ENCODE results near the gene GZF1. TPM values are rescaled to one million over a fixed set of nuclear protein-coding genes. Genes with fewer than 3 reads are reported as not detected.

Gene GZF1
- total RNA-seq, 1 donor from 2014 or later = 16.3 TPM

DNA sequence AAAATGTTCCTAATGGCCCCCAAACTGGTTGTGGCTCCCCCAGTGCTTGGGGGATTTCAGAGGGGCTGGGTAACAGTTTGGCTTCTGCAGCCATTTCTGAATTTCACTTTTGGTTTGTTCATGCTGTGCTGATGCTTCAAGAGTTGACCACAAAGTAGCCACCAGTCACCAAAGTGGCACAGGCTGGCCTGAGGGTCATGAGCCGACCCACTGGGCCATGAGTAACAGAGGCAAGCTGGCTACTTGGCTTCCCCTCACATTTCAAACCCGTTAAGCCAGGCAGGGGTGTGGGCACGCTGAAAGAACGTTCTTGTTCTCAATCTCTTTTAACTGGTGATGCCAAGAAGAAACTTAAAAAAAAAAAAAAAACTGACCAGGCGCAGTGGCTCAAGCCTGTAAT lies 26.5 kb upstream of the GZF1 start:
- no peak overlapping the region for H3K4me3 Mint-ChIP-seq (ENCODE audit: unreplicated experiment)
- no peaks in the 10 kb centered on the region for H4K20me1 ChIP-seq (ENCODE audit: insufficient read depth, low read length)
- H3K36me3 Mint-ChIP-seq (ENCODE audit: low read depth, unreplicated experiment) = peaks cover 2% of the 10 kb centered on the region
- H3K36me3 ChIP-seq (ENCODE audit: insufficient read depth, low read length) = no peaks in the 10 kb centered on the region
- H3K9me3 ChIP-seq (ENCODE audit: insufficient read depth, low read depth, low read length) = no peaks in the 10 kb centered on the region
- peaks cover 2% of the 10 kb centered on the region for H3K4me1 Mint-ChIP-seq (ENCODE audit: low read depth, unreplicated experiment)
- no peak overlapping the region for H3K27ac Mint-ChIP-seq (ENCODE audit: unreplicated experiment)
- TF ChIP-seq EZH2 (IDR thresholded peaks at IDR 0.05; ENCODE audit: insufficient read depth, low read length) = no peak
- TF ChIP-seq, protein P1, sequence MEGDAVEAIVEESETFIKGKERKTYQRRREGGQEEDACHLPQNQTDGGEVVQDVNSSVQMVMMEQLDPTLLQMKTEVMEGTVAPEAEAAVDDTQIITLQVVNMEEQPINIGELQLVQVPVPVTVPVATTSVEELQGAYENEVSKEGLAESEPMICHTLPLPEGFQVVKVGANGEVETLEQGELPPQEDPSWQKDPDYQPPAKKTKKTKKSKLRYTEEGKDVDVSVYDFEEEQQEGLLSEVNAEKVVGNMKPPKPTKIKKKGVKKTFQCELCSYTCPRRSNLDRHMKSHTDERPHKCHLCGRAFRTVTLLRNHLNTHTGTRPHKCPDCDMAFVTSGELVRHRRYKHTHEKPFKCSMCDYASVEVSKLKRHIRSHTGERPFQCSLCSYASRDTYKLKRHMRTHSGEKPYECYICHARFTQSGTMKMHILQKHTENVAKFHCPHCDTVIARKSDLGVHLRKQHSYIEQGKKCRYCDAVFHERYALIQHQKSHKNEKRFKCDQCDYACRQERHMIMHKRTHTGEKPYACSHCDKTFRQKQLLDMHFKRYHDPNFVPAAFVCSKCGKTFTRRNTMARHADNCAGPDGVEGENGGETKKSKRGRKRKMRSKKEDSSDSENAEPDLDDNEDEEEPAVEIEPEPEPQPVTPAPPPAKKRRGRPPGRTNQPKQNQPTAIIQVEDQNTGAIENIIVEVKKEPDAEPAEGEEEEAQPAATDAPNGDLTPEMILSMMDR (IDR thresholded peaks at IDR 0.05; ENCODE audit: insufficient read depth, low read depth, low read length) = no peak
- H3K27me3 Mint-ChIP-seq (ENCODE audit: low read depth, unreplicated experiment) = peaks cover 7% of the 10 kb centered on the region
- H3K4me1 ChIP-seq (ENCODE audit: insufficient read depth, low read length) = no peaks in the 10 kb centered on the region
- H3K9ac ChIP-seq (ENCODE audit: low read length) = no peak overlapping the region
- H3K27me3 ChIP-seq (ENCODE audit: insufficient read depth, low read length) = no peaks in the 10 kb centered on the region
- no peaks in the 10 kb centered on the region for H3K79me2 ChIP-seq (ENCODE audit: insufficient read depth, low read length)
- no peak overlapping the region for H3K4me3 ChIP-seq (ENCODE audit: insufficient read depth, low read depth, low read length)
- H3K27ac ChIP-seq (ENCODE audit: low read depth, low read length) = no peak overlapping the region
- FAIRE-seq = no peak
- no peak for DNase-seq (ENCODE audit: low read depth)
- no peak overlapping the region for H2AFZ ChIP-seq (ENCODE audit: low read depth, low read length)
- peaks cover 2% of the 10 kb centered on the region for H3K9me3 Mint-ChIP-seq (ENCODE audit: unreplicated experiment)
- no peak overlapping the region for H3K4me2 ChIP-seq (ENCODE audit: low read length)

DNA sequence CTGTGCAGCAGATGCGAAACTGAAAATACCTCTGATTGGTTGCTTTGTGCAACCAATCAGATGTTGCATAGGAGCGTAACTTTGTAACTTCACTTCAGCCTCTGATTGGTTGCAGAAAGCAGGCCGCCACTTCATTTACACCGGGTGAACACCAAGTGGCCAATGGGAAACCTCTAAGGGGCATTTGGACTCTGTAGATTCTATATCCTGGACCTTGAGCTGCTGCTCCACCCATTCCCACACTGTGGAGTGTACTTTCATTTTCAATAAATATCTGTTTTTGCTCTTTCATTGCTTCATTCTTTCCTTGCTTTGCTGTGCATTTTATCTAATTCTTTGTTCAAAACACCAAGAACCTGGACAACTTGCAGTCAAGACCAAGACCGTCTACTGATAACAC lies 25.5 kb upstream of the GZF1 start:
- no peaks in the 10 kb centered on the region for H3K4me1 ChIP-seq (ENCODE audit: insufficient read depth, low read length)
- no peaks in the 10 kb centered on the region for H3K9me3 ChIP-seq (ENCODE audit: insufficient read depth, low read depth, low read length)
- no peak for TF ChIP-seq EZH2 (IDR thresholded peaks at IDR 0.05; ENCODE audit: insufficient read depth, low read length)
- TF ChIP-seq, protein P1 (IDR thresholded peaks at IDR 0.05; ENCODE audit: insufficient read depth, low read depth, low read length) = no peak
- Mint-ChIP-seq H3K36me3 (ENCODE audit: low read depth, unreplicated experiment) (peaks cover 2% of the 10 kb centered on the region), H3K27me3 (ENCODE audit: low read depth, unreplicated experiment) (peaks cover 7% of the 10 kb centered on the region), H3K4me1 (ENCODE audit: low read depth, unreplicated experiment) (no peaks in the 10 kb centered on the region), H3K4me3 (ENCODE audit: unreplicated experiment) (no peak overlapping the region), H3K27ac (ENCODE audit: unreplicated experiment) (no peak overlapping the region), H3K9me3 (ENCODE audit: unreplicated experiment) (peaks cover 2% of the 10 kb centered on the region)
- no peaks in the 10 kb centered on the region for H3K79me2 ChIP-seq (ENCODE audit: insufficient read depth, low read length)
- FAIRE-seq (no peak), DNase-seq (ENCODE audit: low read depth) (no peak)
- H3K4me2 ChIP-seq (ENCODE audit: low read length) = no peak overlapping the region
- H2AFZ ChIP-seq (ENCODE audit: low read depth, low read length) = no peak overlapping the region
- H3K4me3 ChIP-seq (ENCODE audit: insufficient read depth, low read depth, low read length) = no peak overlapping the region
- no peaks in the 10 kb centered on the region for H4K20me1 ChIP-seq (ENCODE audit: insufficient read depth, low read length)
- no peaks in the 10 kb centered on the region for H3K36me3 ChIP-seq (ENCODE audit: insufficient read depth, low read length)
- no peak overlapping the region for H3K27ac ChIP-seq (ENCODE audit: low read depth, low read length)
- H3K9ac ChIP-seq (ENCODE audit: low read length) = no peak overlapping the region
- no peaks in the 10 kb centered on the region for H3K27me3 ChIP-seq (ENCODE audit: insufficient read depth, low read length)

DNA sequence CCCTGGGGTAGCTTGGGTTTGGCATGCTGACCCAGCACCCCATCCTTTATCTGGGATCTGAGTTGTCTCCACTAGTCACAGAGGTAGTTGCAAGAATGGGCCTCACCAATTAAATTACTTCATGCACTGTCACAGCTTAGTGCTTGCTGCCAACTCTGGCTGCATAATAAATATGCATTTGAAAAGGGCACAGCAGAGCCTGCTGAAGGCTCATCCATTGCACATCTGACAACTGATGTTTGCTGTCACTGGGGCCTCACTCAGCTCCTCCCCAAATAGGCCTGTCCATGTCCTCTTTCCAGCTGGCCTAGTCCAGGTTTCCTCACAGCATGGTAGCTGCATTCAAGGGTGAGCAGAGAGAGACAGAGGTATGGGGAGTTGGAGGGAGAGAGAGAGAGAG lies 24.7 kb upstream of the GZF1 start:
- H3K27ac ChIP-seq (ENCODE audit: low read depth, low read length) = no peak overlapping the region
- DNase-seq (ENCODE audit: low read depth) (no peak), FAIRE-seq (no peak)
- TF ChIP-seq EZH2 (IDR thresholded peaks at IDR 0.05; ENCODE audit: insufficient read depth, low read length) = no peak
- H3K36me3 Mint-ChIP-seq (ENCODE audit: low read depth, unreplicated experiment) = peaks cover 2% of the 10 kb centered on the region
- peaks cover 7% of the 10 kb centered on the region for H3K27me3 Mint-ChIP-seq (ENCODE audit: low read depth, unreplicated experiment)
- H4K20me1 ChIP-seq (ENCODE audit: insufficient read depth, low read length) = no peaks in the 10 kb centered on the region
- H3K27me3 ChIP-seq (ENCODE audit: insufficient read depth, low read length) = no peaks in the 10 kb centered on the region
- peaks cover 3% of the 10 kb centered on the region for H3K4me1 Mint-ChIP-seq (ENCODE audit: low read depth, unreplicated experiment)
- no peaks in the 10 kb centered on the region for H3K36me3 ChIP-seq (ENCODE audit: insufficient read depth, low read length)
- no peaks in the 10 kb centered on the region for H3K9me3 ChIP-seq (ENCODE audit: insufficient read depth, low read depth, low read length)
- no peak overlapping the region for H3K4me2 ChIP-seq (ENCODE audit: low read length)
- no peak overlapping the region for H3K27ac Mint-ChIP-seq (ENCODE audit: unreplicated experiment)
- no peak overlapping the region for H3K4me3 Mint-ChIP-seq (ENCODE audit: unreplicated experiment)
- no peak overlapping the region for H3K4me3 ChIP-seq (ENCODE audit: insufficient read depth, low read depth, low read length)
- H3K4me1 ChIP-seq (ENCODE audit: insufficient read depth, low read length) = no peaks in the 10 kb centered on the region
- H3K79me2 ChIP-seq (ENCODE audit: insufficient read depth, low read length) = no peaks in the 10 kb centered on the region
- peaks cover 2% of the 10 kb centered on the region for H3K9me3 Mint-ChIP-seq (ENCODE audit: unreplicated experiment)
- no peak overlapping the region for H2AFZ ChIP-seq (ENCODE audit: low read depth, low read length)
- no peak overlapping the region for H3K9ac ChIP-seq (ENCODE audit: low read length)

Data from astrocyte (in vitro differentiated cells and primary cell).